Left ventricle myocardium superior (tissue), 1 donor: ENCODE data around the gene CSHL1. TPM values are rescaled to one million over a fixed set of nuclear protein-coding genes. Genes with fewer than 3 reads are reported as not detected.

Experiments
- ATAC-seq: fragments of 200-7000 bp; cut with Tn5 transposase; one replicate; pipeline ENCODE4 v1.9.1; 2020; ENCODE audit warnings: mild to moderate bottlenecking, moderate library complexity
- DNase-seq: peaks from one replicate; pipeline ENCODE4 v3.0.0-alpha.2; 2020
- intact Hi-C: fragments of 100-400 bp; cut with micrococcal nuclease; formaldehyde crosslinking; loops from one replicate; pipeline ENCODE4 v1.11.0; 2022
- long read RNA-seq: library from polyadenylated mRNA; unstranded; transcript quantifications from one replicate; pipeline ENCODE4 v2.0.0, GENCODE V29; 2021
- total RNA-seq: library from RNA; stranded (reverse); fragmentation: NEBNext Ultra II Directional; extraction: Animal tissue kit (Norgen Biotek cat#: 25700); gene quantifications from one replicate; pipeline ENCODE4 v1.2.1, GENCODE V29; 2021
- donor health status: DM: no; HTN: yes; CAD: no; lungs with severe emphysema.

The CSHL1 gene
- not detected for total RNA-seq
- long read RNA-seq, result 0 reads

DNA sequence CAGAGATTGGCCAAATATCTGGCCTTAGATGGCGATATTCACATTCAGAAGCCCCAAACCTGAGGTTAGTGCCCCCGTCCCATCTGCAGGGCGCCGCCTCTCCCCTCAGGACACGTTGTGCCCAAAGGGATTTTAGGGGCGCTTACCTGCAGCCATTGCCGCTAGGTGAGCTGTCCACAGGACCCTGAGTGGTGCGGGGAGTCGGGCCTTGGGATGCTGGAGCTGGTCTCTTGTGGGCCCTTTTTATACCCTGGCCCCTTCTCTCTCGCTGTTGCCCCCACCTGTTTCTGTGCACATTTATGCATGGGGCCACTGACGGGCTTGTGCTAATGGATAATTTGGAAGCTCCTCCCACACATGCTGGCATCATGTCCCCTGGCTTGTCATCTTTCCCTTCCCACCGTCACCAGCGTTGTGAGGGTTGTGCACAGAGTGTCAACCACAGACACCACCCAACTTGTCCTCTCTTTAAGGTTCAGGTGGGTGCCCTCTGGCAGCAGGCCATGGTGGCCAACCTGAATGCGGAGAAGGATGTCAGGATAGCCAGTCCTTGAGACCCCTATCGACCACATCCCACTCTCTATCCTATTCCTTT, at the start of gene CSHL1:
TSS of gene CSHL1 (minus strand) at position 218 of the 595 bp plus-strand sequence. CDS start at position 156, 62 bp downstream.
- ATAC-seq, result no peak
- DNase-seq, result no peak
- intact Hi-C loops, result no loop called here

DNA sequence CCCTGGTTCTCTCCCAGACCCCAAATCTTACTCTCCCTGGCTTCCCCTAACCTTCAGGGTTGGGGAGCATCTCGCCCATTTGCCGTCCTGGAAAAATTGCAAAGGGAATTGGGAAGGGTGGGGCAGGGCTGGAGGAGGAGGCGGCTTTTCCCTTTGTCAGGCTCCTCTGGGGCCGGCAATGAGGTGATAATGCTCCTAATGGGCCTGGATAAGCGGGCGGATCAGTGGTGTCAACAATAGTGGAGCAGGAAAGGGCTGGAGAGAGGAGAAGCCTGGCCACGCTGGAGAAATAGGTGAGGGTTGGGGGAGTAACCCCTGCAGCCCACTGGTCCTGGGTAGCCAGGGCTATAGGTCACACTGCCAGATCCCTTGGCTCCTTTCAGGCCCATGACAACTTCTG, 49.4 kb upstream of the CSHL1 start:
- DNase-seq (no peak), ATAC-seq (no peak)
- intact Hi-C loops, result no loop called here

DNA sequence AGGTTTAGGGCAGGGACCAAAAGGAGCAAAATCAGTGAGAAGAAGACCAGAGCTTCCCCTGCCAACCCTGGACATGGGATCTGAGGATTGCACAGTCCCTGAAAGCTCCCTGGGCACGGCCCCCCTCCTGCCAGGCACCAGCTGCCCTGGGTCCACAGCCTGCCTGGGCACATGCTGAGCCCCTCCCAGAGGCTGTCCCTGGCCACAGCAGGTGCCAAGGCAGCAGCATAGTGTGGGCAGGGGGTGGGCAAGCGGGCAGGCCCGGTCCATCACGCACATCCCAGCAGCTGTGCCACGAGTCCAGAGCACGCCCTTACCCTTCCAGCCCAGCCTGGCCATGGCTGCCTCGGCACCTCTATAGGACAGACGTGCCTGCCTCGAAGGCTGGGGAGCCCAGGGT, 48.9 kb upstream of the CSHL1 start:
- ATAC-seq (no peak), DNase-seq (no peak)
- intact Hi-C loops, result no loop called here

DNA sequence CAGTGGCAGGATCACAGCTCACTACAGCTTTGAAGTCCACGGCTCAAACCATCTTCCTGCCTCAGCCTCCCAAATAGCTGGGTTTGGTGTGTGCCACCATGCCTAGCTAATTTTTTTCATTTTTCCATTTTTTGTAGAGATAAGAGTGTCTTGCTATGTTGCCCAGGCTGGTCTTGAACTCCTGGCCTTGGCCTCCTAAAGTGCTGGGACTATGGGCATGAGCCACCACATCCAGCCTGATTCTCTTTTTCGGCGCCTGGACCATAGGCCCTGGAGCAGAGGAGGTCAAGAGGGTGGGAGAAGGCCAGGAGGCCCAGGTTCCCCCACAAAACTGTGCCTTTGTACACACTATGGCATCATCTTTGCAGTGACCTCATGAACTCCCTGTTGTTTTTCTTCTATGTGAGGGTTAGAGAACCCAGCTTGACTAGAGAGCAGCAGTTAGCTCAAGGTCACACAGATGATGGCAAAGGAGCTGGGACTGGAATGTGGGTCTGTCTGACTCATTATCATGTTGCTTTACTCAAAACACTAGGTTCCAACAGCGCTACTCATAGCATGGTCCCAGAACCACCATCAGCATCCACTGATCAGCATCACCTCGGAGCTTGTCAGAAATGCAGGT, 45.4 kb upstream of the CSHL1 start:
- no peak for DNase-seq
- no peak for ATAC-seq
- intact Hi-C loops, result no loop called here

- DNase-seq, result no peak
- ATAC-seq, result no peak
- intact Hi-C loops, result no loop called here
Observed at GRCh38 chr17:63955791-63956190, 44.7 kb upstream of the CSHL1 start.

GRCh38 chr17:63955232-63955631, 44.2 kb upstream of the CSHL1 start:
- ATAC-seq, result no peak
- no peak for DNase-seq
- intact Hi-C loops, result no loop called here

DNA sequence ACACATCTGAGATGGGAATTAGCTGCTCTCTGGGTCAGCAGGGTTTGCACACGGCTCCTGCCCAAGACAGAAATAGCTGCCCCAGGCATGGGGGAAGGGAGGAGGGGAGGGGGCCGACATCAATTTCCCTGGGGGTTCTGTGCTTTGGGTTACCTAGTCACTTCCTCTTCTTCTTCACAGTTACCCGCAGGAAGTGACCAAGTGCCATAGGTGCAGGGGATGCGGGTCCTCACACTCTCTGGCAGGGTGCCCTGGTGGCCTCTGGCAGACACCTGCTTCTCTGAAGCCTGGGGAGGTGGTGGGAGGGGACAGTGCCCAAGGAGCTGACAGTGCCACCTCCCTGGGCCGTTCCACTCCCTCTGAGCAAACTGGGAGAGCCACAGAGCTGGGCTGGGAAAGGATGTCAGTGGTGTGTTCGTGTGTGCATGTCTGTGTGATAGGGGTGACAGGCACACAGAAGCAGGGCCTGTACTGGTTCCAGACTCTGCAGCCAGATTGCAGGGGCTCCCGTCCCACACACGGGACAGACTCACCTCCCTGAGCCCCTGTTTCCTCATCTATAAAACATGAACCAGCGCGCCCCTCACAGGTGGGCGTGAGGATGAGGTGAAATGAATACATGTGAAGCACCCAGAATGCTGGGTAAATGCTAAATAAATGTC, 43.5 kb upstream of the CSHL1 start:
- intact Hi-C loops, result no loop called here
- ATAC-seq, result peak; percentile 32

GRCh38 chr17:63950940-63951907, 40.2 kb upstream of the CSHL1 start:
- no peak for DNase-seq
- ATAC-seq, result no peak
- intact Hi-C loops, result no loop called here

More for the DNA sequence above, 43.5 kb upstream of the CSHL1 start:
- DNase-seq, result no peak

DNA sequence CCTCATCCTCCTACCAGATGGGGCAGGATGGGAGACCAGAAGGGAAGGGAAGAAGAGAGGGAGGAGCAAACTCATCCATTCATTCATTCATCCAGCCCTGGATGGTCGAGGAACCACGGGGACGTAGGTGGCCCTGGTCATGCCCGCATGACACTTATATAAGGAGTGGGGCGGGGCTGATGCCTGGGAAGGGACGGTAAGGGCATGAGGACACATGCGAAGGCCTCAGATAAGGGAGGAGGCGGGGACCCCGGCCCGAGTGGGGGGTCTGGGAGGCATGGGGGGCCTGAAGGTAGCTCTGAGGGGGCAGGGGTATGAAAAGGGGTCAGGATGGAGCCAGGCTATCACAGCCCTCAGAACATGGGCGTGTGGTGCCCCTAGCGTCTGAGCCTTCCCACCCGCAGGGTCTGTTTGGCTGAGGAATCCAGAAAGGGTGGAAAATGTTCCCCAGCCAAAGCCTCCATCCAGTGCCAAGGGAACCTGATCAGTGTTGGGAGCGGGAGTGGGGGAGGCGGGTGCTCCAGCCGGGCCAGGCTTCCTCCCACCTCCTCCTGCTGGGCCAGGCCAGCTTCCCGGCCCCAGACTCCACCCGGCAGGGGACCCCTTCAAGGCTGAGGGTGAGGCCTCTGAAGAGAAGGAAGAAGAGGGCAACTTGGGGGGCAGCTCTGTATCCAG, 38.7 kb upstream of the CSHL1 start:
- intact Hi-C loops, result no loop called here
- DNase-seq, result no peak
- no peak for ATAC-seq

GRCh38 chr17:63948521-63948920, 37.5 kb upstream of the CSHL1 start:
- intact Hi-C loops, result no loop called here
- no peak for DNase-seq

GRCh38 chr17:63947711-63948330, 36.8 kb upstream of the CSHL1 start:
- intact Hi-C loops, result no loop called here
- no peak for DNase-seq
- no peak for ATAC-seq

More at GRCh38 chr17:63948521-63948920, 37.5 kb upstream of the CSHL1 start:
- no peak for ATAC-seq

DNA sequence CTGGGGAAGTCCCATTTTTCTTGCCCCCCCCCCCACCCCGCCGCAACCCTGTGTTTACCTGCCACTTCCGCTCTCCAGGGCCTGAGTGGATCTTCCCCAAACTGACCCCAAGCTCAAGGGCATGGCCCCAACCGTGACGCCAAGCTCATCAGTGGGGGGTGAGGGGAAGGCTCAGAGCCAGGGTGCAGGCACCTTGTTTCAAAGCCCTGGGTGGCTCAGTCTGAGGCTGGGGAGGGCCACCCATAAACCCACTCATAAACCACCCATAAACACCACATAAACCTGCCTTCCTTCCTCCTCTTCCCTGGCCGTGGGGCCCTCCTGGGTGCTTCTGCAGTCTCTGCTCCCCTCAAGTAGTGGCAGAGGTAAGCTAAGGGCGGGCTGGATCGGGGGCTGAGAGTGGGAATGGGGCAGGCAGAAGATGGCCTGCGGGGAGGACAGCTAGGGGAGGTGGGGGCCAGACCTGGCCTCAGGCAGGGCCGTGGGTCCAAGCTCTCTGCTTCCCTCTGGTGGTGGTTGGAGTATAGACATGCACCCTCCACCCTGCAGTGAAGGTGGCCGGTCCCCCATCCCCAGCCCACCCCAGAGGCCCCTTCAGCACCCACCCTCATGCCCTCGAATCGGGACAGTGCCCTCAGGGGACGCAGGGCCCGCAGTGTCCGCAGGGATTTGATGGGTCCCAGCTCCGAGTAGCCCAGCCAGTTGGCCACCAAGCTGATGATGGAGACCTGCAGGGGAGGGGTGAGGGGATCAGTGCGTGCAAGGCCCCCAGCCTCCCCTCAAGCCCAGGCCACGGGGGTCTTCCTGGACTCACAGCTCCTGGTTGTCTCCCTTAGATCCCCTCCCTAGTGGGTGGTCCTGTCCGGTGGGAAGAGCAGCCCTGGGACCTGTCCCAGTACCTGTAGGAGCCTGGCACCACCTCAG, 35.6 kb upstream of the CSHL1 start:
- no peak for DNase-seq
- ATAC-seq, result peak; percentile 81
- intact Hi-C loops, result no loop called here

DNA sequence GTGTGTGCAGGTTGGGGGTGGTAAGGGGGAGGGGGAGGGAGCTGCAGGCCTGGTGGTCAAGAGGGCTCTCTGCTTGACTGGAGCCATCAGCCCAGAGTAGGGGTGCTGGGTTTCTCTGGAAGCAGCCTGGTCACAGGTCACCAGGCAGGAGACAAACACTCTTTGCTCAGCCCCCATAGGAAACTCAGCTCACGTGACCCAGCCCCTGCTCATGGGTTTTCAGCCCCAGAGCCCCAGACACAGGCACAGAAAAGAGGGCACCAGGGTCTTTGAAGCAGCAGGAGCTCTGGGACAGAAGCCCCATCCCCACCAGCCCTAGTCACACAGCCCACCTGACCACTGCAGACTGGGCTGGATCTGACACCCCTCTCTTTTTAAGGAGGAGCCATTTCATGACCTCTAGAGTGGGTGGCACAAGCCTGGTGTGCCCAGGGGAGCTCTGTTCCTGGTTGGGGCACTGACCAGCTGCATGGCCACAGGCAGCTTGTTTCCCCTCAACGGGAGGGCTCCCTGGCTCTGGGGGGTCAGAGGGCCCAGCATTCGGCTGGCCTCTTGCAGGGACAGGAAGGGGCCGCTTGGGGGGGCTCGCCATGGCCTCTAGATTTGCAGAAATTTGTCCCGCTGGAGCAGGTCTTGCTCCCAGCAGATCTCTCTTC, 34.9 kb upstream of the CSHL1 start:
- intact Hi-C loops, result no loop called here

GRCh38 chr17:63944736-63945499, 33.9 kb upstream of the CSHL1 start:
- intact Hi-C loops, result no loop called here
- no peak for DNase-seq
- ATAC-seq, result no peak

More for the DNA sequence above, 34.9 kb upstream of the CSHL1 start:
- DNase-seq, result no peak
- ATAC-seq, result no peak

DNA sequence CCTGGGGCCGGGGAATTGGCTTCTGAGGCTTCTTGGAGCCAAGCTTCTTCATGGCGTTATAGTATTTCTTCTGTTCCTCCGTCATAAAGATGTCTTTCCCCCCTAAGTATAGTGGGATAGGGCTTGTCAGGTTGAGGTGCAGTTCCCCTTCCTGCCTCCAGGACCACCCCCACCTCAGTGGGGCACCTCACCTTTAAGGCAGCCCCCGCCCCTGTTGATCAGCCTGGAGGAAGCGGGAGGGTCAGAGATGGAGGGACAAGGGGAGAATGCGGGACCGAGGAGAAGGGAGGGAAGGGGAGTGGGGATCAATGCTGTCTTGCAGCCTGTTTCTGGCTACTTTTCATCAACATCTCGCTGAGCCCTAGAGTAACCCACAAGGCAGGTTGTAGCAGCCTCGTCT, 32.7 kb upstream of the CSHL1 start:
- intact Hi-C loops, result no loop called here
- no peak for ATAC-seq
- no peak for DNase-seq

- intact Hi-C loops, result no loop called here
- ATAC-seq (no peak), DNase-seq (no peak)
Observed at GRCh38 chr17:63942309-63942985, 31.4 kb upstream of the CSHL1 start.
